Keratinocyte (primary cell): ENCODE results near the gene ITGA3. TPM values are rescaled to one million over a fixed set of nuclear protein-coding genes. Genes with fewer than 3 reads are reported as not detected.

Experiments
- DNase-seq: peaks from one replicate; pipeline ENCODE4 v3.0.0-alpha.2; 2011; ENCODE audit warnings: low read depth, missing footprints, low spot score
- FAIRE-seq: peaks from 2 replicates; lab custom pipeline; 2011; peaks lifted over from hg19 to GRCh38; lab: Jason Lieb, UNC
- H2AFZ ChIP-seq: 2 replicates; pipeline ENCODE4 v1.6.0; 2012; ENCODE audit warnings: low read length, control low read depth, inconsistent platforms; ENCODE audit not compliant: control insufficient read depth
- H3K27ac ChIP-seq: 2 replicates; pipeline ENCODE4 v1.5.1; 2011; ENCODE audit warnings: low read length; ENCODE audit not compliant: control insufficient read depth, insufficient read depth
- H3K27me3 ChIP-seq: 3 replicates; pipeline ENCODE4 v1.6.0; 2011; ENCODE audit warnings: low read length; ENCODE audit not compliant: control insufficient read depth, insufficient read depth; ENCODE audit errors: extremely low read depth
- H3K36me3 ChIP-seq, 2 experiments: 2 replicates in 1 of 2; 3 replicates in 1 of 2; pipeline ENCODE4 v1.5.1; 2011; ENCODE audit warnings: low read length in 2 of 2, mild to moderate bottlenecking in 1 of 2; ENCODE audit not compliant: control insufficient read depth in 2 of 2, insufficient read depth in 2 of 2; ENCODE audit errors: extremely low read depth in 1 of 2
- H3K4me1 ChIP-seq: 3 replicates; pipeline ENCODE4 v1.5.1; 2011; ENCODE audit warnings: low read length; ENCODE audit not compliant: control insufficient read depth, insufficient read depth; ENCODE audit errors: extremely low read depth
- H3K4me2 ChIP-seq: 3 replicates; pipeline ENCODE4 v1.6.0; 2011; ENCODE audit warnings: low read depth, low read length; ENCODE audit not compliant: control insufficient read depth, insufficient read depth; ENCODE audit errors: extremely low read depth
- H3K4me3 ChIP-seq, 3 experiments: fragments of 200-600 bp in 1 of 3; sonication (generic) in 1 of 3; 2 replicates in 2 of 3; 3 replicates in 1 of 3; pipeline ENCODE4 v1.5.1; 2011 to 2016; ENCODE audit warnings: low read length in 3 of 3, mild to moderate bottlenecking in 3 of 3, control low read depth in 2 of 3, inconsistent platforms in 1 of 3, low read depth in 1 of 3, mixed read lengths in 1 of 3, mixed run types in 1 of 3, moderate library complexity in 1 of 3; ENCODE audit not compliant: control insufficient read depth in 2 of 3, insufficient read depth in 2 of 3; ENCODE audit errors: extremely low read depth in 1 of 3
- H3K79me2 ChIP-seq: 2 replicates; pipeline ENCODE4 v1.6.0; 2012; ENCODE audit warnings: low read length; ENCODE audit not compliant: control insufficient read depth, insufficient read depth
- H3K9ac ChIP-seq: 3 replicates; pipeline ENCODE4 v1.6.0; 2011; ENCODE audit warnings: low read length; ENCODE audit not compliant: control insufficient read depth, insufficient read depth; ENCODE audit errors: extremely low read depth
- H3K9me1 ChIP-seq: 3 replicates; pipeline ENCODE4 v1.6.0; 2011; ENCODE audit warnings: low read length; ENCODE audit not compliant: control insufficient read depth, insufficient read depth; ENCODE audit errors: extremely low read depth
- H3K9me3 ChIP-seq: 2 replicates; pipeline ENCODE4 v1.5.1; 2012; ENCODE audit warnings: low read depth, low read length; ENCODE audit not compliant: control insufficient read depth
- H4K20me1 ChIP-seq: 3 replicates; pipeline ENCODE4 v1.6.0; 2011; ENCODE audit warnings: low read length; ENCODE audit not compliant: control insufficient read depth, insufficient read depth; ENCODE audit errors: extremely low read depth
- CTCF ChIP-seq, 3 experiments: IDR thresholded peaks in 1 of 3; conservative IDR thresholded peaks in 1 of 3; optimal IDR thresholded peaks in 1 of 3; 2 replicates in 2 of 3; 3 replicates in 1 of 3; pipeline versions ENCODE3 to v1.5.1; 2011; ENCODE audit warnings: low read length in 3 of 3, mild to moderate bottlenecking in 3 of 3, moderate library complexity in 2 of 3, control low read depth in 1 of 3, inconsistent platforms in 1 of 3; ENCODE audit not compliant: insufficient read depth in 2 of 3; ENCODE audit errors: extremely low read depth in 1 of 3
- EZH2 ChIP-seq: IDR thresholded peaks from one replicate; pipeline ENCODE4 v1.6.1; 2012; ENCODE audit warnings: inconsistent platforms, mild to moderate bottlenecking, low read length, moderate library complexity
- dilution Hi-C: fragments of 300-500 bp; cut with MboI; formaldehyde crosslinking; loops from one replicate; pipeline ENCODE4 v1.7.0; 2020; ENCODE audit warnings: low sequenced_read_pairs; ENCODE audit not compliant: extremely low pct_ligation_motif_present
- polyA plus RNA-seq, 5 experiments: library from polyadenylated mRNA; depleted of rRNA in 3 of 5; stranded (reverse) in 3 of 5; stranded (forward) in 1 of 5; unstranded in 1 of 5; fragments of >200 nt; gene quantifications; 1 replicate in 1 of 5; 2 replicates in 3 of 5; 3 replicates in 1 of 5; pipeline versions ENCODE4 v1.2.1 to v1.2.3, GENCODE V29; 2011 to 2012; ENCODE audit warnings: missing spikeins in 2 of 5, low read depth in 1 of 5, low replicate concordance in 1 of 5

The ITGA3 gene
- polyA plus RNA-seq, 1 donor (not counting 4 experiments of a cell fraction or from before 2014, with no cell fraction given): 427 TPM

DNA sequence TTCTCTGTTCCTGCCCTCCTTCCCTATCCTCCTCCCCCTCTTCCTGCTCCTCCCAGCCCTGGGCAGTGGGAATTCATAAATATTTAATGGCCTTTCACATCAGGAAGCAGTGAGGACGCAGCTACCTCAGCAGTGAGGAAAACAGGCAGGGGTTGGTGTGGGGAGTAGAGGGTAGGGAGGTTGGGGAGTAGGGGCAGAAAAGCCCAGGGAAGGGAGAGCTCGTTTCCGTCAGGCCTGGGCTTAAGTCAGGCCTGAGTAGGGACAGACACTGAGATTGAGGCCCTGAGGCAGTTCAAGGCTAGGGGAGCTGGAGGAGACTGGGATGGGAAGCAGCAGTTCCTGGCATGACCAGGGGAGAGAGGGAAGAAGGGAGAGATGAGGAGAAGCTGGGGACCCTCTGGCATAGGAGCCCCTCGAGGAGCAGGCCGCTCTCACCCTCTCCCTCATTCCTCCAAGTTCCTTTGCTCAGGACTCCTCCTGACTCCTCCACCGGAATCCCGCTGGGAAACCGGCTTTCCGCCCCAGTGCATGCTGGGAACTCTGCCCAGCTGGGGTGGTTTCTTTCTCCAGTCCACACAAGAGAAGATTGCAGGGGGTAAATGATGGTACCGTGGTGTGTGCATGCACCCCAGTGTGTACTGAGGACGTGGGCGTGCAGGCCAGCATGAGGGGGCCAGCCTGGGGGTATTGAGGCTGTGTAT lies 67.9 kb downstream of the ITGA3 start:
- Histone ChIP-seq H3K79me2 (no peaks in the 10 kb centered on the region), H3K27me3 (peaks cover 25% of the 10 kb centered on the region), H3K9me1 (no peaks in the 10 kb centered on the region), H3K9me3 (no peaks in the 10 kb centered on the region), H3K4me3 (no peak overlapping the region), H4K20me1 (no peaks in the 10 kb centered on the region), H3K4me1 (peaks cover 12% of the 10 kb centered on the region), H3K36me3 (no peaks in the 10 kb centered on the region), H3K9ac (no peak overlapping the region), H3K27ac (no peak overlapping the region), H3K4me2 (no peak overlapping the region), H2AFZ (peak overlapping the region; percentile 74)
- dilution Hi-C loops: no loop called here
- DNase-seq (no peak), FAIRE-seq (peak; percentile 29)
- TF ChIP-seq CTCF (optimal IDR thresholded peaks at IDR 0.05 in 1 of 3, IDR thresholded peaks at IDR 0.05 in 1 of 3, conservative IDR thresholded peaks at IDR 0.05 in 1 of 3; ENCODE audit: extremely low read depth in 1 of 3, insufficient read depth in 2 of 3, low read length in 3 of 3) (no peak), EZH2 (no peak)

GRCh38 chr17:50125420-50125997 lies 69.6 kb downstream of the ITGA3 start:
- Histone ChIP-seq H3K27ac (no peak overlapping the region), H3K4me1 (peaks cover 15% of the 10 kb centered on the region), H3K9ac (no peak overlapping the region), H2AFZ (no peak overlapping the region), H4K20me1 (no peaks in the 10 kb centered on the region), H3K4me3 (no peak overlapping the region), H3K79me2 (no peaks in the 10 kb centered on the region), H3K36me3 (no peaks in the 10 kb centered on the region), H3K4me2 (no peak overlapping the region), H3K27me3 (peaks cover 27% of the 10 kb centered on the region), H3K9me1 (no peaks in the 10 kb centered on the region), H3K9me3 (no peaks in the 10 kb centered on the region)
- FAIRE-seq: no peak
- TF ChIP-seq CTCF (optimal IDR thresholded peaks at IDR 0.05 in 1 of 3, IDR thresholded peaks at IDR 0.05 in 1 of 3, conservative IDR thresholded peaks at IDR 0.05 in 1 of 3; ENCODE audit: extremely low read depth in 1 of 3, insufficient read depth in 2 of 3, low read length in 3 of 3) (no peak), EZH2 (no peak)
- dilution Hi-C loops: no loop called here
- no peak for DNase-seq
